ENCODE results near the gene RBFOX1. TPM values are rescaled to one million over a fixed set of nuclear protein-coding genes. Genes with fewer than 3 reads are reported as not detected.

The RBFOX1 gene
- total RNA-seq, 2 donors from 2014 or later, result not detected

- intact Hi-C loops (cut with DNase I), result no loop called here
- Histone ChIP-seq H3K27ac (no peak overlapping the region), H3K9me3 (no peaks in the 10 kb centered on the region), H3K27me3 (no peaks in the 10 kb centered on the region), H3K4me1 (no peaks in the 10 kb centered on the region), H3K36me3 (replicated peaks in 1 of 2; ENCODE audit: insufficient read depth in 1 of 2, low read depth in 2 of 2) (no peaks in the 10 kb centered on the region), H3K4me3 (no peak overlapping the region)
- DNase-seq (no peak), ATAC-seq (no peak)
- TF ChIP-seq POLR2A (IDR thresholded peaks at IDR 0.05) (no peak), CTCF (IDR thresholded peaks at IDR 0.05) (no peak)
- 66 to 72% methylated on average over 9 of the region's 9 CpGs for WGBS, 2 donors
Observed at GRCh38 chr16:7566360-7566759, 233.7 kb downstream of the RBFOX1 start.

- H3K4me3 ChIP-seq, result no peak overlapping the region
- TF ChIP-seq POLR2A (IDR thresholded peaks at IDR 0.05) (no peak), CTCF (IDR thresholded peaks at IDR 0.05) (no peak)
- intact Hi-C loops (cut with DNase I), result no loop called here
Observed at GRCh38 chr16:7571366-7571765, 238.7 kb downstream of the RBFOX1 start.

GRCh38 chr16:7577588-7577987, 244.9 kb downstream of the RBFOX1 start:
- Histone ChIP-seq H3K36me3 (replicated peaks in 1 of 2; ENCODE audit: insufficient read depth in 1 of 2, low read depth in 2 of 2) (no peaks in the 10 kb centered on the region), H3K27me3 (no peaks in the 10 kb centered on the region), H3K4me1 (no peaks in the 10 kb centered on the region), H3K9me3 (no peaks in the 10 kb centered on the region), H3K27ac (no peak overlapping the region), H3K4me3 (no peak overlapping the region)
- TF ChIP-seq CTCF (IDR thresholded peaks at IDR 0.05) (no peak), POLR2A (IDR thresholded peaks at IDR 0.05) (no peak)
- no peak for DNase-seq
- 32 to 43% methylated on average over 2 of the region's 2 CpGs for WGBS, 2 donors
- ATAC-seq, result no peak
- intact Hi-C loops (cut with DNase I), result no loop called here

More at GRCh38 chr16:7571366-7571765, 238.7 kb downstream of the RBFOX1 start:
- no peaks in the 10 kb centered on the region for H3K4me1 ChIP-seq
- WGBS, 2 donors, result 67% methylated on average over 10 of the region's 10 CpGs
- H3K27ac ChIP-seq, result no peak overlapping the region
- H3K36me3 ChIP-seq (replicated peaks in 1 of 2; ENCODE audit: insufficient read depth in 1 of 2, low read depth in 2 of 2), result no peaks in the 10 kb centered on the region
- no peaks in the 10 kb centered on the region for H3K9me3 ChIP-seq
- H3K27me3 ChIP-seq, result no peaks in the 10 kb centered on the region
- DNase-seq, result no peak
- no peak for ATAC-seq

- no peaks in the 10 kb centered on the region for H3K36me3 ChIP-seq (replicated peaks in 1 of 2; ENCODE audit: insufficient read depth in 1 of 2, low read depth in 2 of 2)
- ATAC-seq, result no peak
- H3K9me3 ChIP-seq, result no peaks in the 10 kb centered on the region
- WGBS, 2 donors, result 78 to 79% methylated on average over 8 of the region's 8 CpGs
- H3K27me3 ChIP-seq, result no peaks in the 10 kb centered on the region
- H3K27ac ChIP-seq, result no peak overlapping the region
- intact Hi-C loops (cut with DNase I), result no loop called here
- no peaks in the 10 kb centered on the region for H3K4me1 ChIP-seq
- no peak overlapping the region for H3K4me3 ChIP-seq
- DNase-seq, result no peak
- TF ChIP-seq POLR2A (IDR thresholded peaks at IDR 0.05) (no peak), CTCF (IDR thresholded peaks at IDR 0.05) (no peak)
Observed at GRCh38 chr16:7579454-7579853, 246.8 kb downstream of the RBFOX1 start.

- Histone ChIP-seq H3K9me3 (no peaks in the 10 kb centered on the region), H3K4me1 (no peaks in the 10 kb centered on the region), H3K27ac (no peak overlapping the region), H3K4me3 (no peak overlapping the region), H3K27me3 (no peaks in the 10 kb centered on the region), H3K36me3 (replicated peaks in 1 of 2; ENCODE audit: insufficient read depth in 1 of 2, low read depth in 2 of 2) (no peaks in the 10 kb centered on the region)
- TF ChIP-seq POLR2A (IDR thresholded peaks at IDR 0.05) (no peak), CTCF (IDR thresholded peaks at IDR 0.05) (no peak)
- ATAC-seq (no peak), DNase-seq (no peak)
- 65 to 70% methylated on average over 6 of the region's 6 CpGs for WGBS, 2 donors
- intact Hi-C loops (cut with DNase I), result no loop called here
Observed at GRCh38 chr16:7581175-7581574, 248.5 kb downstream of the RBFOX1 start.
